Testis (tissue), 3 donors: Measurements from ENCODE around the gene DBX2. TPM values are rescaled to one million over a fixed set of nuclear protein-coding genes. Genes with fewer than 3 reads are reported as not detected.

ENCODE experiments used
- DNase-seq: peaks from one replicate; pipeline ENCODE4 v3.0.0-alpha.2; 2019
- H3K27ac ChIP-seq, 2 donors: fragments of 200-600 bp; sonication (generic); one replicate each; pipeline ENCODE4 v1.5.1; 2019
- H3K27me3 ChIP-seq: fragments of 200-600 bp; sonication (generic); one replicate; pipeline ENCODE4 v1.5.1; 2019
- H3K36me3 ChIP-seq: fragments of 200-600 bp; sonication (generic); one replicate; pipeline ENCODE4 v1.5.1; 2017; ENCODE audit warnings: low read depth; ENCODE audit errors: missing control alignments
- H3K4me1 ChIP-seq: fragments of 200-600 bp; sonication (generic); one replicate; pipeline ENCODE4 v1.5.1; 2019
- H3K4me3 ChIP-seq, 2 donors: fragments of 200-600 bp; sonication (generic); one replicate each; pipeline ENCODE4 v1.5.1; 2017 to 2019
- H3K9me3 ChIP-seq: fragments of 200-600 bp; sonication (generic); one replicate; pipeline ENCODE4 v1.5.1; 2017
- POLR2A ChIP-seq: fragments of 450-650 bp; IDR thresholded peaks from one replicate; pipeline ENCODE4 v1.6.1; 2017; ENCODE audit warnings: antibody characterized with exemption, mild to moderate bottlenecking, moderate library complexity
- WGBS, 2 donors: methylation state at CpG; one replicate each; pipeline ENCODE4 v1.1.5; 2018; 5-methylcytosine and 5-hydroxymethylcytosine counted together
- intact Hi-C: fragments of 100-400 bp; cut with DNase I; formaldehyde crosslinking; loops from one replicate; pipeline ENCODE4 v1.15.1; 2023; ENCODE audit warnings: low total_unique reads
- polyA plus RNA-seq: library from polyadenylated mRNA; stranded (reverse); fragments of 350-450 nt; fragmentation: Illumina TruSeq; extraction: RNeasy Lipid Tissue Mini Kit (QIAGEN cat#74804); gene quantifications from one replicate; pipeline ENCODE4 v1.2.3, GENCODE V29; 2014; ENCODE audit warnings: low read depth, low replicate concordance; ENCODE audit not compliant: insufficient read depth
- total RNA-seq, 2 donors: library from RNA; depleted of rRNA; stranded (reverse); fragments of >200 nt; gene quantifications; one replicate each; pipeline ENCODE4 v1.2.3, GENCODE V29; 2016
- TF ChIP-seq, protein P1 (sequence below), 3 experiments: fragments of 450-650 bp in 2 of 3; fragments of 200-600 bp in 1 of 3; sonication (generic) in 1 of 3; IDR thresholded peaks; one replicate each; pipeline ENCODE4 v1.5.1; 2016 to 2019; ENCODE audit warnings: antibody characterized with exemption in 3 of 3, mild to moderate bottlenecking in 2 of 3, moderate library complexity in 1 of 3

Gene DBX2
- total and polyA plus RNA-seq, 3 donors from 2014 or later: 1.1 to 2.8 (median 2.5) TPM

DNA sequence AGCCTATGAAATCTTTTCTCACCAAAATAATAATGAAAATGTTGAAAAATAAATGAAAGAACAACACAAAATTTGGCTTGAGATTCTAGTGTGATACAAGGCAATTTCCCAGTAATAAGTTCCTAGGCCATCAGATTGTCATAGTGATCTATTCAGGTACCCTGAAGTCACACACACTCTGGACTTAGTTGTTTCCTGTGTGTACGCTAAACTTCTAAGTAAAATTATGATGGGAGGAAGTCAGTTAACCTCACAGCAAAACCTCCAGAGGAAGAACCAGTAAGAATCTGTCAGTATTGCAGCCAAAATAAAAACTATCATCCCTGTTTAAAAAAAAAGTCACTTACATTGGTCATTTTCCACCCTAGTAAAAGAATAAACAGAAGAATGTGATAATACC, 81.9 kb downstream of the DBX2 start:
- H3K36me3 ChIP-seq: no peaks in the 10 kb centered on the region
- H3K9me3 ChIP-seq: no peaks in the 10 kb centered on the region
- intact Hi-C loops: no loop called here
- WGBS, 2 donors: 59 to 67% methylated on average over 1 of the region's 1 CpG
- H3K27me3 ChIP-seq: no peaks in the 10 kb centered on the region
- H3K4me3 ChIP-seq: no peak overlapping the region
- H3K4me1 ChIP-seq: no peaks in the 10 kb centered on the region
- TF ChIP-seq, protein P1, sequence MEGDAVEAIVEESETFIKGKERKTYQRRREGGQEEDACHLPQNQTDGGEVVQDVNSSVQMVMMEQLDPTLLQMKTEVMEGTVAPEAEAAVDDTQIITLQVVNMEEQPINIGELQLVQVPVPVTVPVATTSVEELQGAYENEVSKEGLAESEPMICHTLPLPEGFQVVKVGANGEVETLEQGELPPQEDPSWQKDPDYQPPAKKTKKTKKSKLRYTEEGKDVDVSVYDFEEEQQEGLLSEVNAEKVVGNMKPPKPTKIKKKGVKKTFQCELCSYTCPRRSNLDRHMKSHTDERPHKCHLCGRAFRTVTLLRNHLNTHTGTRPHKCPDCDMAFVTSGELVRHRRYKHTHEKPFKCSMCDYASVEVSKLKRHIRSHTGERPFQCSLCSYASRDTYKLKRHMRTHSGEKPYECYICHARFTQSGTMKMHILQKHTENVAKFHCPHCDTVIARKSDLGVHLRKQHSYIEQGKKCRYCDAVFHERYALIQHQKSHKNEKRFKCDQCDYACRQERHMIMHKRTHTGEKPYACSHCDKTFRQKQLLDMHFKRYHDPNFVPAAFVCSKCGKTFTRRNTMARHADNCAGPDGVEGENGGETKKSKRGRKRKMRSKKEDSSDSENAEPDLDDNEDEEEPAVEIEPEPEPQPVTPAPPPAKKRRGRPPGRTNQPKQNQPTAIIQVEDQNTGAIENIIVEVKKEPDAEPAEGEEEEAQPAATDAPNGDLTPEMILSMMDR (IDR thresholded peaks at IDR 0.05): no peak
- TF ChIP-seq POLR2A: no peak
- DNase-seq: no peak
- H3K27ac ChIP-seq: no peak overlapping the region

Other genes with a start within 250 kb of the DBX2 start
- 10 to 100 TPM in 1 of 2 donors, 1 to 10 TPM in 1; 9.0 to 10.6 TPM for gene NELL2, start 174.8 kb downstream of the DBX2 start, total RNA-seq
- gene NELL2, start 174.8 kb downstream of the DBX2 start, polyA plus RNA-seq: 4.2 TPM
- 10 to 100 TPM; 58.0 to 75.7 TPM for gene ANO6, start 165.0 kb upstream of the DBX2 start, total RNA-seq
- gene ANO6, start 165.0 kb upstream of the DBX2 start, polyA plus RNA-seq: 33.1 TPM